DND-41 (cell line): ENCODE measurements around the gene DDX23.

Experiments
- EZH2 ChIP-seq: IDR thresholded peaks from 3 replicates; pipeline ENCODE4 v1.6.1; 2012; ENCODE audit warnings: borderline replicate concordance, low read depth, mild to moderate bottlenecking, moderate library complexity, low read length, inconsistent platforms; ENCODE audit not compliant: severe bottlenecking
- TF ChIP-seq, protein P1 (sequence below): IDR thresholded peaks from 2 replicates; pipeline ENCODE4 v1.5.1; 2012; ENCODE audit warnings: borderline replicate concordance, low read length, moderate library complexity, mild to moderate bottlenecking; ENCODE audit not compliant: poor library complexity, severe bottlenecking; ENCODE audit errors: extremely low read depth

DNA sequence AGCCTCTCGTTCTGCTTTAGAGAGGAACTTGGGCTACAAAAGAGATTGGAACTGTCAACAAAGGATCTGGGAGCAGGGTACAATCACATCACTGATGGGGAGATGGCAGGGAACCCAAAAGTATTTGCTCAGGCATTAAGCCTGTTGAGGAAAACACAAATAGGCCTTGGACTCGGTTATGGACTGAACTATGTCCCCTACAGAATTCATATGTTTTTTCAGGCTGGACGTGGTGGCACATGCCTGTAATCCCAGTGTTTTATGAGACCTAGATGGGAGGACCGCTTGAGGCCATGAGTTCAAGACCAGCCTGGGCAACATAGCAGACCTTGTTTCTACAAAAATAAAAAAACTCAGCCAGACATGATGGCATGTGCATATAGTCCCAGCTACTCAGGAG lies 13.9 kb downstream of the DDX23 start:
- TF ChIP-seq, protein P1, sequence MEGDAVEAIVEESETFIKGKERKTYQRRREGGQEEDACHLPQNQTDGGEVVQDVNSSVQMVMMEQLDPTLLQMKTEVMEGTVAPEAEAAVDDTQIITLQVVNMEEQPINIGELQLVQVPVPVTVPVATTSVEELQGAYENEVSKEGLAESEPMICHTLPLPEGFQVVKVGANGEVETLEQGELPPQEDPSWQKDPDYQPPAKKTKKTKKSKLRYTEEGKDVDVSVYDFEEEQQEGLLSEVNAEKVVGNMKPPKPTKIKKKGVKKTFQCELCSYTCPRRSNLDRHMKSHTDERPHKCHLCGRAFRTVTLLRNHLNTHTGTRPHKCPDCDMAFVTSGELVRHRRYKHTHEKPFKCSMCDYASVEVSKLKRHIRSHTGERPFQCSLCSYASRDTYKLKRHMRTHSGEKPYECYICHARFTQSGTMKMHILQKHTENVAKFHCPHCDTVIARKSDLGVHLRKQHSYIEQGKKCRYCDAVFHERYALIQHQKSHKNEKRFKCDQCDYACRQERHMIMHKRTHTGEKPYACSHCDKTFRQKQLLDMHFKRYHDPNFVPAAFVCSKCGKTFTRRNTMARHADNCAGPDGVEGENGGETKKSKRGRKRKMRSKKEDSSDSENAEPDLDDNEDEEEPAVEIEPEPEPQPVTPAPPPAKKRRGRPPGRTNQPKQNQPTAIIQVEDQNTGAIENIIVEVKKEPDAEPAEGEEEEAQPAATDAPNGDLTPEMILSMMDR: no peak
- TF ChIP-seq EZH2: no peak
